HFF-Myc (cell line): Measurements from ENCODE around the gene ADAMTSL1.

ENCODE experiments used
- DNase-seq: peaks from one replicate; pipeline ENCODE4 v3.0.0-alpha.2; 2011; ENCODE audit warnings: low read depth; ENCODE audit errors: extremely low read depth
- H3K4me3 ChIP-seq: replicated peaks from 2 replicates; pipeline ENCODE4 v1.5.1; 2011; ENCODE audit warnings: low read depth, mild to moderate bottlenecking, control low read depth, low read length
- CTCF ChIP-seq: IDR thresholded peaks from 2 replicates; pipeline ENCODE4 v1.5.1; 2012; ENCODE audit warnings: mild to moderate bottlenecking, low read depth, low read length, control low read depth; ENCODE audit errors: missing control alignments

Gene ADAMTSL1

GRCh38 chr9:18851069-18851795, 377.3 kb downstream of the ADAMTSL1 start:
- H3K4me3 ChIP-seq, result no peak overlapping the region
- DNase-seq, result no peak
- no peak for TF ChIP-seq CTCF

- DNase-seq, result no peak
- H3K4me3 ChIP-seq, result no peak overlapping the region
- no peak for TF ChIP-seq CTCF
These were observed 381.7 kb downstream of the ADAMTSL1 start for GRCh38 chr9:18855656-18856055.

- TF ChIP-seq CTCF, result no peak
- no peak for DNase-seq
- H3K4me3 ChIP-seq, result no peak overlapping the region
These were observed 383.4 kb downstream of the ADAMTSL1 start for GRCh38 chr9:18857334-18857733.

GRCh38 chr9:18857769-18858168, 383.8 kb downstream of the ADAMTSL1 start:
- no peak for TF ChIP-seq CTCF
- no peak overlapping the region for H3K4me3 ChIP-seq
- DNase-seq, result no peak

- no peak for TF ChIP-seq CTCF
- H3K4me3 ChIP-seq, result no peak overlapping the region
- no peak for DNase-seq
These were observed 387.9 kb downstream of the ADAMTSL1 start for GRCh38 chr9:18861609-18862544.

- no peak for TF ChIP-seq CTCF
- H3K4me3 ChIP-seq, result no peak overlapping the region
- DNase-seq, result no peak
These were observed 389.8 kb downstream of the ADAMTSL1 start for GRCh38 chr9:18863791-18864190.
